PC-9 (cell line): ENCODE data around the gene ASB6. TPM values are rescaled to one million over a fixed set of nuclear protein-coding genes. Genes with fewer than 3 reads are reported as not detected.

ENCODE experiments used
- BruUV-seq: library from RNA; stranded (reverse); fragments of 400-500 nt; replicated peaks from 2 replicates; lab custom pipeline; 2021; lab: Mats Ljungman, UMichigan
- CTCF ChIA-PET: fragments of 300-600 bp; sonication (Branson Sonifier 250); formaldehyde crosslinking; loops from one replicate; lab custom pipeline; 2022; ENCODE audit warnings: antibody characterized with exemption; lab: Charles Lee
- POLR2A ChIA-PET: fragments of 300-600 bp; sonication (Branson Sonifier 250); formaldehyde crosslinking; loops from one replicate; lab custom pipeline; 2022; ENCODE audit warnings: antibody characterized with exemption; ENCODE audit not compliant: unreplicated experiment; lab: Charles Lee
- DNase-seq, 2 experiments: peaks; one replicate each; pipeline versions ENCODE4 v3.0.0 to v3.0.0-alpha.2; 2015 to 2022; ENCODE audit warnings: mixed read lengths in 1 of 2
- H2AFZ ChIP-seq: fragments of 200-600 bp; sonication (generic); 2 replicates; pipeline ENCODE4 v1.8.1; 2017; ENCODE audit warnings: antibody characterized with exemption
- H3F3A ChIP-seq: fragments of 200-600 bp; sonication (generic); 2 replicates; pipeline ENCODE4 v1.8.1; 2017; ENCODE audit warnings: antibody characterized with exemption, mild to moderate bottlenecking, low read depth; ENCODE audit not compliant: insufficient read depth
- H3K27ac ChIP-seq: fragments of 200-600 bp; sonication (generic); 2 replicates; pipeline ENCODE4 v1.6.1; 2016; ENCODE audit warnings: mixed run types
- H3K27me3 ChIP-seq: fragments of 200-600 bp; sonication (generic); 2 replicates; pipeline ENCODE4 v1.6.1; 2016; ENCODE audit warnings: low read depth, mixed run types; ENCODE audit not compliant: insufficient read depth
- H3K36me3 ChIP-seq: fragments of 200-600 bp; sonication (generic); 2 replicates; pipeline ENCODE4 v1.6.1; 2016; ENCODE audit warnings: low read depth, mixed run types
- H3K4me1 ChIP-seq: fragments of 200-600 bp; sonication (generic); replicated peaks from 2 replicates; pipeline ENCODE4 v1.6.1; 2016; ENCODE audit warnings: mixed run types; ENCODE audit not compliant: insufficient read depth
- H3K4me2 ChIP-seq: fragments of 200-600 bp; sonication (generic); 2 replicates; pipeline ENCODE4 v1.6.1; 2017; ENCODE audit warnings: mixed run types
- H3K4me3 ChIP-seq: fragments of 200-600 bp; sonication (generic); 2 replicates; pipeline ENCODE4 v1.6.1; 2016; ENCODE audit warnings: mixed run types
- H3K79me2 ChIP-seq: fragments of 200-600 bp; sonication (generic); 2 replicates; pipeline ENCODE4 v1.6.1; 2017; ENCODE audit warnings: low read depth, mixed run types
- H3K9me2 ChIP-seq: fragments of 200-600 bp; sonication (generic); 2 replicates; pipeline ENCODE4 v1.8.1; 2017; ENCODE audit warnings: mild to moderate bottlenecking; ENCODE audit not compliant: insufficient read depth
- H3K9me3 ChIP-seq: fragments of 200-600 bp; sonication (generic); 2 replicates; pipeline ENCODE4 v1.8.1; 2016; ENCODE audit warnings: low read depth; ENCODE audit not compliant: insufficient read depth
- H4K20me1 ChIP-seq: fragments of 200-600 bp; sonication (generic); 2 replicates; pipeline ENCODE4 v1.8.1; 2017; ENCODE audit not compliant: insufficient read depth
- CTCF ChIP-seq: fragments of 200-600 bp; sonication (generic); conservative IDR thresholded peaks from 2 replicates; pipeline ENCODE4 v1.6.1; 2017; ENCODE audit warnings: mixed run types, antibody characterized with exemption, mild to moderate bottlenecking, moderate library complexity
- EZH2 ChIP-seq: fragments of 200-600 bp; sonication (generic); IDR thresholded peaks from 2 replicates; pipeline ENCODE4 v1.8.0; 2017; ENCODE audit warnings: antibody characterized with exemption, low read depth
- intact Hi-C: fragments of 100-400 bp; cut with micrococcal nuclease; formaldehyde crosslinking; loops from one replicate; pipeline ENCODE4 v1.10.0; 2022; ENCODE audit not compliant: unreplicated experiment
- total RNA-seq: library from RNA; stranded (reverse); gene quantifications from 2 replicates; pipeline ENCODE4 v1.2.3, GENCODE V29; 2021

The ASB6 gene
- total RNA-seq, 1 experiment from 2014 or later: 20.2 TPM

GRCh38 chr9:129646252-129646651, 4.3 kb upstream of the ASB6 start:
- no peaks in the 10 kb centered on the region for H3K9me2 ChIP-seq
- no peak overlapping the region for H2AFZ ChIP-seq
- peaks cover 5% of the 10 kb centered on the region; the same call in 1 of the 2 replicates for H3F3A ChIP-seq
- BruUV-seq: no TSS peak
- no peaks in the 10 kb centered on the region for H3K36me3 ChIP-seq
- TF ChIP-seq CTCF (no peak), EZH2 (no peak)
- no peak overlapping the region for H3K4me3 ChIP-seq
- no peaks in the 10 kb centered on the region for H3K9me3 ChIP-seq
- H3K27me3 ChIP-seq: no peaks in the 10 kb centered on the region
- ChIA-PET CTCF (interaction anchor here (1.0 kb wide), 1 partner anchor 50 kb away, joined by 5 read pairs; no protein-coding TSS in a partner anchor), POLR2A (no interaction called here)
- no peaks in the 10 kb centered on the region for H3K4me1 ChIP-seq
- H3K4me2 ChIP-seq: no peak overlapping the region
- intact Hi-C loops: no loop called here
- H3K27ac ChIP-seq: no peak overlapping the region
- H3K79me2 ChIP-seq: peaks cover 6% of the 10 kb centered on the region
- no peak for DNase-seq
- no peaks in the 10 kb centered on the region for H4K20me1 ChIP-seq

GRCh38 chr9:129644902-129645301, 3.0 kb upstream of the ASB6 start:
- Histone ChIP-seq H3K4me3 (no peak overlapping the region), H3K27me3 (no peaks in the 10 kb centered on the region), H2AFZ (no peak overlapping the region), H3K27ac (no peak overlapping the region), H3K9me2 (no peaks in the 10 kb centered on the region), H3K4me1 (peaks cover 8% of the 10 kb centered on the region), H3K9me3 (no peaks in the 10 kb centered on the region), H3K4me2 (no peak overlapping the region), H3K79me2 (peaks cover 20% of the 10 kb centered on the region), H4K20me1 (peaks cover 8% of the 10 kb centered on the region; the same call in 1 of the 2 replicates), H3K36me3 (no peaks in the 10 kb centered on the region), H3F3A (peaks cover 5% of the 10 kb centered on the region; the same call in 1 of the 2 replicates)
- POLR2A ChIA-PET: no interaction called here
- no peak for DNase-seq
- CTCF ChIA-PET: no interaction called here
- no TSS peak for BruUV-seq
- TF ChIP-seq EZH2 (no peak), CTCF (no peak)
- intact Hi-C loops: loop anchor here (5.0 kb wide), 2 partner anchors 452 to 1037 kb away; no protein-coding TSS in a partner anchor

DNA sequence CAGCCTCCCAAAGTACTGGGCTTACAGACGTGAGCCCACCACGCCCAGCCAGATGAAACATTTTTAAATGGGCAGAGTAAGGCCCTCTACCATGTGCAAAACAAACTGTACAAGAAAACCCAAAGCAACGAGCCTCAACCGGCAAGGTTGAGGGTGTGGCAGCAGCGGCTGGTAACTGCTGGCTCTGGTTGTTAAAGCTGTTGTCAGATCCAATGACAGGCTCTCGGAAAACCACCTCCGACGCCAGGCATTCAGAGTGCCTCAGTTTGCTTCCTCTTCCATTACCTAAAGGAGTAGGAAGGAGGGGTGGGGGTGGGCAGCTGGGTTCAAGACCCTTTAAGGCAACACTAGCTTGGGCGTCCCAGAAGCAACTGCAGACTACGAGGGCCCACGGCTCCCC, 2.4 kb upstream of the ASB6 start:
- Histone ChIP-seq H3K36me3 (no peaks in the 10 kb centered on the region), H3K4me3 (no peak overlapping the region), H2AFZ (no peak overlapping the region), H3K4me2 (no peak overlapping the region), H3K9me3 (no peaks in the 10 kb centered on the region), H3K27me3 (no peaks in the 10 kb centered on the region), H3F3A (peaks cover 10% of the 10 kb centered on the region; the same call in 1 of the 2 replicates), H3K27ac (no peak overlapping the region), H4K20me1 (peaks cover 8% of the 10 kb centered on the region; the same call in 1 of the 2 replicates), H3K4me1 (peaks cover 8% of the 10 kb centered on the region), H3K79me2 (peaks cover 25% of the 10 kb centered on the region), H3K9me2 (no peaks in the 10 kb centered on the region)
- TF ChIP-seq EZH2 (no peak), CTCF (no peak)
- ChIA-PET CTCF (no interaction called here), POLR2A (no interaction called here)
- intact Hi-C loops: loop anchor here (5.0 kb wide), 2 partner anchors 453 to 1038 kb away; no protein-coding TSS in a partner anchor
- no peak for DNase-seq
- no TSS peak for BruUV-seq
